H9 (cell line): ENCODE data around the gene SENP2. TPM values are rescaled to one million over a fixed set of nuclear protein-coding genes. Genes with fewer than 3 reads are reported as not detected.

Source experiments
- DNase-seq: peaks from one replicate; pipeline ENCODE4 v3.0.0-alpha.2; 2017
- H2AFZ ChIP-seq: one replicate; pipeline ENCODE4 v1.6.1; 2013; ENCODE audit warnings: mild to moderate bottlenecking, low read length, control low read depth, moderate library complexity
- H2AK5ac ChIP-seq: 2 replicates; pipeline ENCODE4 v1.6.1; 2013; ENCODE audit warnings: low read length, control low read depth, mixed read lengths; ENCODE audit not compliant: insufficient read length
- H2BK120ac ChIP-seq: one replicate; pipeline ENCODE4 v1.6.1; 2013; ENCODE audit warnings: low read depth, mild to moderate bottlenecking, low read length, control low read depth, inconsistent platforms; ENCODE audit not compliant: poor library complexity, severe bottlenecking
- H2BK12ac ChIP-seq: 2 replicates; pipeline ENCODE4 v1.6.1; 2013; ENCODE audit warnings: low read length, control low read depth, mixed read lengths, low read depth; ENCODE audit not compliant: insufficient read length
- H2BK15ac ChIP-seq: 2 replicates; pipeline ENCODE4 v1.6.1; 2013; ENCODE audit warnings: low read depth, low read length, control low read depth
- H2BK20ac ChIP-seq: one replicate; pipeline ENCODE4 v1.6.1; 2013; ENCODE audit warnings: low read depth, mild to moderate bottlenecking, low read length, control low read depth, inconsistent platforms; ENCODE audit not compliant: poor library complexity, severe bottlenecking
- H2BK5ac ChIP-seq: 2 replicates; pipeline ENCODE4 v1.6.1; 2013; ENCODE audit warnings: low read length, control low read depth, mixed read lengths; ENCODE audit not compliant: insufficient read length
- H3K14ac ChIP-seq: 2 replicates; pipeline ENCODE4 v1.6.1; 2013; ENCODE audit warnings: low read length, control low read depth; ENCODE audit not compliant: insufficient read depth
- H3K18ac ChIP-seq: 2 replicates; pipeline ENCODE4 v1.6.1; 2013; ENCODE audit warnings: low read depth, mild to moderate bottlenecking, mixed read lengths, low read length, control low read depth; ENCODE audit not compliant: insufficient read length
- H3K23ac ChIP-seq: 2 replicates; pipeline ENCODE4 v1.6.1; 2013; ENCODE audit warnings: low read length, control low read depth, mixed read lengths, low read depth; ENCODE audit not compliant: insufficient read length
- H3K23me2 ChIP-seq: 2 replicates; pipeline ENCODE4 v1.6.1; 2013; ENCODE audit warnings: low read depth, mild to moderate bottlenecking, mixed read lengths, low read length, control low read depth; ENCODE audit not compliant: insufficient read length, poor library complexity, severe bottlenecking
- H3K27ac ChIP-seq: 2 replicates; pipeline ENCODE4 v1.5.1; 2013; ENCODE audit warnings: low read length, control low read depth, mixed read lengths, low read depth; ENCODE audit not compliant: insufficient read length
- H3K27me3 ChIP-seq: 2 replicates; pipeline ENCODE4 v1.6.1; 2013; ENCODE audit warnings: low read length, control low read depth, inconsistent platforms; ENCODE audit not compliant: insufficient read depth
- H3K4ac ChIP-seq: 2 replicates; pipeline ENCODE4 v1.6.1; 2013; ENCODE audit warnings: low read depth, mild to moderate bottlenecking, control low read depth, inconsistent platforms, low read length, moderate library complexity
- H3K4me1 ChIP-seq: 2 replicates; pipeline ENCODE4 v1.6.1; 2013; ENCODE audit warnings: low read length, control low read depth, inconsistent platforms; ENCODE audit not compliant: insufficient read depth
- H3K4me2 ChIP-seq: 2 replicates; pipeline ENCODE4 v1.6.1; 2013; ENCODE audit warnings: low read length, control low read depth, mixed read lengths; ENCODE audit not compliant: insufficient read length, insufficient read depth
- H3K56ac ChIP-seq: 2 replicates; pipeline ENCODE4 v1.6.1; 2013; ENCODE audit warnings: low read depth, mild to moderate bottlenecking, mixed read lengths, low read length, control low read depth; ENCODE audit not compliant: insufficient read length
- H3K79me1 ChIP-seq: 2 replicates; pipeline ENCODE4 v1.6.1; 2013; ENCODE audit warnings: low read depth, mild to moderate bottlenecking, moderate library complexity, low read length, control low read depth, inconsistent platforms; ENCODE audit not compliant: insufficient read depth, poor library complexity, severe bottlenecking
- H3K79me2 ChIP-seq: 2 replicates; pipeline ENCODE4 v1.6.1; 2013; ENCODE audit warnings: low read length, control low read depth, inconsistent platforms; ENCODE audit not compliant: insufficient read depth
- H3K9ac ChIP-seq: 2 replicates; pipeline ENCODE4 v1.6.1; 2013; ENCODE audit warnings: low read length, control low read depth, mixed read lengths; ENCODE audit not compliant: insufficient read length; ENCODE audit errors: extremely low read depth
- H3K9me3 ChIP-seq: one replicate; pipeline ENCODE4 v1.6.1; 2013; ENCODE audit warnings: low read depth, low read length, inconsistent platforms; ENCODE audit not compliant: control insufficient read depth
- H3T11ph ChIP-seq: one replicate; pipeline ENCODE4 v1.6.1; 2013; ENCODE audit warnings: mild to moderate bottlenecking, low read length, control low read depth, inconsistent platforms
- H4K20me1 ChIP-seq: one replicate; pipeline ENCODE4 v1.6.1; 2013; ENCODE audit not compliant: control insufficient read depth, insufficient read length, insufficient read depth
- H4K5ac ChIP-seq: 2 replicates; pipeline ENCODE4 v1.6.1; 2013; ENCODE audit warnings: low read depth, mild to moderate bottlenecking, mixed read lengths, low read length, control low read depth; ENCODE audit not compliant: insufficient read length
- H4K8ac ChIP-seq: replicated peaks from 2 replicates; pipeline ENCODE4 v1.6.1; 2013; ENCODE audit warnings: low read length, control low read depth, mixed read lengths, low read depth; ENCODE audit not compliant: insufficient read length
- H4K91ac ChIP-seq: 2 replicates; pipeline ENCODE4 v1.6.1; 2013; ENCODE audit warnings: low read depth, mild to moderate bottlenecking, moderate library complexity, mixed read lengths, low read length, control low read depth; ENCODE audit not compliant: insufficient read length
- H3K27ac Mint-ChIP-seq, 3 experiments: 2 replicates in 2 of 3; 3 replicates in 1 of 3; pipeline ENCODE4 v1.8.0; 2020 to 2021; ENCODE audit warnings: mixed read lengths in 3 of 3, mild to moderate bottlenecking in 1 of 3, moderate library complexity in 1 of 3
- H3K27me3 Mint-ChIP-seq: 2 replicates; pipeline ENCODE4 v1.8.0; 2021; ENCODE audit warnings: low read depth, mild to moderate bottlenecking, moderate library complexity, mixed read lengths
- H3K36me3 Mint-ChIP-seq, 3 experiments: 2 replicates in 2 of 3; 3 replicates in 1 of 3; pipeline ENCODE4 v1.8.0; 2020 to 2021; ENCODE audit warnings: low read depth in 3 of 3, mixed read lengths in 3 of 3; ENCODE audit not compliant: insufficient read depth in 1 of 3
- H3K4me1 Mint-ChIP-seq, 2 experiments: 2 replicates each; pipeline ENCODE4 v1.8.0; 2020; ENCODE audit warnings: mixed read lengths in 2 of 2
- H3K4me3 Mint-ChIP-seq, 2 experiments: 2 replicates in 1 of 2; 3 replicates in 1 of 2; pipeline ENCODE4 v1.8.0; 2020 to 2021; ENCODE audit warnings: mild to moderate bottlenecking in 2 of 2, mixed read lengths in 2 of 2, moderate library complexity in 1 of 2
- H3K9me3 Mint-ChIP-seq, 2 experiments: 2 replicates in 1 of 2; 3 replicates in 1 of 2; pipeline ENCODE4 v1.8.0; 2020; ENCODE audit warnings: mild to moderate bottlenecking in 2 of 2, mixed read lengths in 2 of 2, moderate library complexity in 1 of 2
- WGBS: extraction: QIAGEN DNeasy Blood & Tissue Kit; methylation state at CpG from one replicate; pipeline ENCODE4 v1.1.7; 2013; ENCODE audit warnings: missing lambda C conversion rate, low lambda C conversion rate, mixed read lengths; ENCODE audit not compliant: insufficient read length; ENCODE audit errors: extremely low coverage; 5-methylcytosine and 5-hydroxymethylcytosine counted together
- total RNA-seq: library from RNA; stranded (reverse); gene quantifications from 2 replicates; pipeline ENCODE4 v1.2.1, GENCODE V29; 2021
- TF ChIP-seq, protein P1 (sequence below): fragments of 200-600 bp; sonication (generic); conservative IDR thresholded peaks from 3 replicates; pipeline ENCODE4 v1.8.0; 2021; ENCODE audit warnings: antibody characterized with exemption, mild to moderate bottlenecking

Gene SENP2
- total RNA-seq, 1 experiment from 2014 or later: 90.1 TPM

DNA sequence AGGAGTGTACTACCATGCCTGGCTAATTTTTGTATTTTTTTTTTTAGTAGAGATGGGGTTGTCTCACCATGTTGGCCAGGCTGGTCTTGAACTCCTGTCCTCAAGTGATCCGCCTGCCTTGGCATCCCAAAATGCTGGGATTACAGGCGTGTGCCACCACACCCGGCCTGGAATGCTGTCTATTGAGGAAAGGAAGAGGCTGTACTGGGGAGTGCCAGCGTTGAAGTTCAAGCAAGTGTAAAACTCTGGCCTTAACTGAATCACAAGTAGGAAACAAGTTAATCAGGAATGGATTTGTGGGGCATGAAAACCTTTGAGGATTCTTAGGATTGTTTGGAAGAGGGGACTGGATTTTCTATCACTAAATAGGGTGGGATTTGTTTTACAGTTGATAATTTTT, 1.4 kb upstream of the SENP2 start:
- peak overlapping the region; percentile 57 for H2BK12ac ChIP-seq
- no peak overlapping the region for H2BK20ac ChIP-seq
- no peak overlapping the region for H3K23ac ChIP-seq
- H3K27me3 Mint-ChIP-seq: no peaks in the 10 kb centered on the region; the same call in 1 of the 2 replicates
- H3K27me3 ChIP-seq: no peaks in the 10 kb centered on the region
- H3K4me1 Mint-ChIP-seq: peaks cover 28 to 52% of the 10 kb centered on the region in 2 experiments
- H3K9me3 ChIP-seq: no peaks in the 10 kb centered on the region
- H2BK15ac ChIP-seq: no peak overlapping the region
- no peak for DNase-seq
- H3K4me3 Mint-ChIP-seq: peak overlapping the region; percentile 70 to 88
- H2AFZ ChIP-seq: no peak overlapping the region
- no peak overlapping the region for H3K14ac ChIP-seq
- H4K5ac ChIP-seq: no peak overlapping the region
- no peak overlapping the region for H3K4ac ChIP-seq
- no CpG with 5 or more reads among the region's 4 CpGs for WGBS
- no peak overlapping the region for H4K91ac ChIP-seq
- H3K4me2 ChIP-seq: peak overlapping the region; percentile 94
- peaks cover 0 to 2% of the 10 kb centered on the region in 2 experiments; a peak in 1 of 5 replicates for H3K9me3 Mint-ChIP-seq
- H3K56ac ChIP-seq: no peak overlapping the region
- H3K36me3 Mint-ChIP-seq: peaks cover 0 to 5% (median 4%) of the 10 kb centered on the region in 3 experiments; a peak in 4 of 7 replicates
- H2BK120ac ChIP-seq: no peak overlapping the region
- H3K23me2 ChIP-seq: peaks cover 10% of the 10 kb centered on the region
- H3K4me1 ChIP-seq: peaks cover 5% of the 10 kb centered on the region
- no peak overlapping the region for H3K27ac ChIP-seq
- H3K27ac Mint-ChIP-seq: peak overlapping the region; percentile 95 to 98 (median 98)
- H2AK5ac ChIP-seq: no peak overlapping the region
- no peak overlapping the region for H3T11ph ChIP-seq
- H3K9ac ChIP-seq: no peak overlapping the region
- H2BK5ac ChIP-seq: no peak overlapping the region
- TF ChIP-seq, protein P1, sequence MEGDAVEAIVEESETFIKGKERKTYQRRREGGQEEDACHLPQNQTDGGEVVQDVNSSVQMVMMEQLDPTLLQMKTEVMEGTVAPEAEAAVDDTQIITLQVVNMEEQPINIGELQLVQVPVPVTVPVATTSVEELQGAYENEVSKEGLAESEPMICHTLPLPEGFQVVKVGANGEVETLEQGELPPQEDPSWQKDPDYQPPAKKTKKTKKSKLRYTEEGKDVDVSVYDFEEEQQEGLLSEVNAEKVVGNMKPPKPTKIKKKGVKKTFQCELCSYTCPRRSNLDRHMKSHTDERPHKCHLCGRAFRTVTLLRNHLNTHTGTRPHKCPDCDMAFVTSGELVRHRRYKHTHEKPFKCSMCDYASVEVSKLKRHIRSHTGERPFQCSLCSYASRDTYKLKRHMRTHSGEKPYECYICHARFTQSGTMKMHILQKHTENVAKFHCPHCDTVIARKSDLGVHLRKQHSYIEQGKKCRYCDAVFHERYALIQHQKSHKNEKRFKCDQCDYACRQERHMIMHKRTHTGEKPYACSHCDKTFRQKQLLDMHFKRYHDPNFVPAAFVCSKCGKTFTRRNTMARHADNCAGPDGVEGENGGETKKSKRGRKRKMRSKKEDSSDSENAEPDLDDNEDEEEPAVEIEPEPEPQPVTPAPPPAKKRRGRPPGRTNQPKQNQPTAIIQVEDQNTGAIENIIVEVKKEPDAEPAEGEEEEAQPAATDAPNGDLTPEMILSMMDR: no peak
- H4K8ac ChIP-seq: no peak overlapping the region
- no peak overlapping the region for H3K18ac ChIP-seq
- peaks cover 26% of the 10 kb centered on the region for H3K79me2 ChIP-seq
- no peaks in the 10 kb centered on the region for H4K20me1 ChIP-seq
- peaks cover 5% of the 10 kb centered on the region for H3K79me1 ChIP-seq
